GM12891 (cell line): ENCODE measurements around the gene DST.

Source experiments
- DNase-seq: peaks from one replicate; pipeline ENCODE4 v3.0.0; 2011; ENCODE audit warnings: low spot score; ENCODE audit not compliant: insufficient read length
- FAIRE-seq: peaks from 2 replicates; lab custom pipeline; 2011; peaks lifted over from hg19 to GRCh38; lab: Jason Lieb, UNC
- PAX5 ChIP-seq: IDR thresholded peaks from 2 replicates; pipeline ENCODE4 v1.6.1; 2011; ENCODE audit warnings: low read length, moderate library complexity, mild to moderate bottlenecking; ENCODE audit not compliant: insufficient read depth, severe bottlenecking
- POLR2A ChIP-seq: IDR thresholded peaks from 2 replicates; pipeline ENCODE4 v1.6.1; 2011; ENCODE audit warnings: low read depth, low read length, control low read depth
- POLR2AphosphoS5 ChIP-seq: IDR thresholded peaks from 2 replicates; pipeline ENCODE4 v1.6.1; 2011; ENCODE audit warnings: low read depth, low read length, control low read depth
- POU2F2 ChIP-seq: IDR thresholded peaks from 2 replicates; pipeline ENCODE4 v1.6.1; 2011; ENCODE audit warnings: low read depth, mild to moderate bottlenecking, control low read depth, low read length, moderate library complexity
- SPI1 ChIP-seq: IDR thresholded peaks from 2 replicates; pipeline ENCODE4 v1.6.1; 2011; ENCODE audit warnings: low read depth, low read length, control low read depth
- TAF1 ChIP-seq: IDR thresholded peaks from 2 replicates; pipeline ENCODE4 v1.6.1; 2011; ENCODE audit warnings: low read depth, low read length, control low read depth

DST gene

GRCh38 chr6:56491606-56492328 lies 150.9 kb downstream of the DST start:
- no peak for FAIRE-seq

GRCh38 chr6:56490993-56491392 lies 151.7 kb downstream of the DST start:
- TF ChIP-seq SPI1 (no peak), PAX5 (no peak), POLR2A (no peak), POLR2AphosphoS5 (no peak), TAF1 (no peak), POU2F2 (no peak)
- FAIRE-seq = no peak
- DNase-seq = no peak

More at GRCh38 chr6:56491606-56492328, 150.9 kb downstream of the DST start:
- DNase-seq = no peak
- TF ChIP-seq POLR2AphosphoS5 (no peak), POU2F2 (no peak), TAF1 (no peak), POLR2A (no peak), PAX5 (no peak), SPI1 (no peak)

DNA sequence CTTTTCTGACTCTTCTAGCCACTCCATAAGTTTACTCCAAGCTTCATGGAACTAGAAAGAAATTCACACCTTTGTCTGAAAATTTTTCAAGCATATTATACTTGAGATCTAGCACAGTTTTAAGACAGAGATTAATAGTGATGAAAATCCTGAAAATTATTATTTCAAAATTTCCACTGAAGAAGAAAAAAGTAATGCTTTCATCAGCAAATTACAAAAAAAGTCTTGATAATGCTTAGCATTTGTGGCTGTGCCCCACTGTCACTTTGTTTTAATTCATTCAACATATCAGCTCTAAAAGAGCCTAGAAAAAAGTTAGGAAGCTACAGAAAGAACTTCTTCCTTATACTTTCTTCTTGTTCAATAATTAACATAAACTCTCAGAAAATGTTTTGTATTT lies 153.1 kb downstream of the DST start:
- DNase-seq = no peak
- TF ChIP-seq POLR2A = no peak
- TF ChIP-seq POLR2AphosphoS5 = no peak
- no peak for TF ChIP-seq SPI1
- TF ChIP-seq PAX5 = no peak
- no peak for TF ChIP-seq TAF1
- TF ChIP-seq POU2F2 = no peak
- no peak for FAIRE-seq

GRCh38 chr6:56488281-56488680 lies 154.4 kb downstream of the DST start:
- TF ChIP-seq TAF1 = no peak
- no peak for TF ChIP-seq PAX5
- no peak for DNase-seq
- no peak for FAIRE-seq

DNA sequence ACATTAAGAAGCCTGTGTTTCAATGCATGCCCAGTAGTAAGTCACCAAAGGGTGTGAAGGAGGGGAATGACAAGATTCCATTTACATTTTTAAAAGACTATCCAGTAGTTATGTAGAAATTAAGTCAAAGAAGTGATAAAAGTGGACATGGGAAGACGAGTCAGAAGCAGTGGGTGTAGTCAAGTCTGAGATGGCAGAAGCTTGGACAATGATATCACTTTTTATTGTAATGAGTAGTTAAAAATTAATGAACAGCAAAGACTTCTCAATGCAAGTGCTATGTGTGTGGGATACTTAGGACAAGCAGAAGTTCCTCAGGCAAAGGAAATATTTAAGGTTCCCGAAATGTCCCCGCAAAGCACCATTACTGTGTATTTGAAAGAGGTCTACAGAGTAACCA lies 156.0 kb downstream of the DST start:
- no peak for FAIRE-seq
- no peak for DNase-seq

DNA sequence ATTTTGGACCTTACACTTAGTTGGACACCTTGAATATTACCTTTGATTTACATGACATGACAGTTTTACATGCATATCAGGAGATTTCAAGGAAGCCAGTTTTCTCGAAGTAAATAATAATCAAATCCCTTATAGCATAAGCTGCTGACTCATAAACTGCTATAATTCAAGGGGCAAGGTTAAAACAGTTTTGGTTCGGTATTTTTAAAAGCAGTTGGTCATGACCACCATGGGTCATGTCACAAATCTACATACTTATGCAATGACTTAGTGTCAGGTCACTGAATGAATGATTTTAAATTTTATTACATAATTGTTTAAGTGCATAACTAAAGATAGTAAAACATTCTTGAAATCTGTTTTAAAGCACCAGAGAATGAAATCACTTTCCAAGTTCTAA lies 158.0 kb downstream of the DST start:
- no peak for FAIRE-seq
- DNase-seq = no peak
- TF ChIP-seq POLR2A = no peak
- TF ChIP-seq SPI1 = no peak
- TF ChIP-seq PAX5 = no peak
- no peak for TF ChIP-seq TAF1

More for the DNA sequence above, 156.0 kb downstream of the DST start:
- TF ChIP-seq POU2F2 = no peak
- no peak for TF ChIP-seq PAX5
- no peak for TF ChIP-seq TAF1
- TF ChIP-seq POLR2AphosphoS5 = no peak
- TF ChIP-seq POLR2A = no peak
- no peak for TF ChIP-seq SPI1

- DNase-seq (no peak), FAIRE-seq (no peak)
- TF ChIP-seq SPI1 = no peak
- no peak for TF ChIP-seq PAX5
- TF ChIP-seq POLR2A = no peak
- TF ChIP-seq TAF1 = no peak
- TF ChIP-seq POU2F2 = no peak
- no peak for TF ChIP-seq POLR2AphosphoS5
These were observed 158.8 kb downstream of the DST start for GRCh38 chr6:56483929-56484328.

- DNase-seq = no peak
- no peak for FAIRE-seq
- TF ChIP-seq TAF1 (no peak), SPI1 (no peak), POU2F2 (no peak), PAX5 (no peak)
These were observed 160.2 kb downstream of the DST start for GRCh38 chr6:56482525-56482924.

GRCh38 chr6:56481957-56482356 lies 160.7 kb downstream of the DST start:
- FAIRE-seq (no peak), DNase-seq (no peak)
- no peak for TF ChIP-seq POLR2AphosphoS5

- FAIRE-seq (no peak), DNase-seq (no peak)
- no peak for TF ChIP-seq POLR2AphosphoS5
- TF ChIP-seq PAX5 = no peak
- TF ChIP-seq POU2F2 = no peak
- no peak for TF ChIP-seq POLR2A
- no peak for TF ChIP-seq SPI1
- no peak for TF ChIP-seq TAF1
These were observed 161.9 kb downstream of the DST start for GRCh38 chr6:56480654-56481337.

GRCh38 chr6:56480246-56480645 lies 162.4 kb downstream of the DST start:
- DNase-seq (no peak), FAIRE-seq (no peak)
- TF ChIP-seq POLR2AphosphoS5 (no peak), POU2F2 (no peak), TAF1 (no peak), SPI1 (no peak), PAX5 (no peak), POLR2A (no peak)
